GM23338 (cell line): Measurements from ENCODE around the gene HIVEP1. TPM values are rescaled to one million over a fixed set of nuclear protein-coding genes. Genes with fewer than 3 reads are reported as not detected.

ENCODE experiments used
- ATAC-seq: fragments of 200-7000 bp; cut with Tn5 transposase; 3 replicates; pipeline ENCODE4 v1.9.1; 2020
- DNase-seq: peaks from one replicate; pipeline ENCODE4 v3.0.0-alpha.2; 2015; ENCODE audit warnings: low spot score
- H2AFZ ChIP-seq: fragments of 200-600 bp; sonication (generic); 2 replicates; pipeline ENCODE4 v1.8.0; 2016; ENCODE audit warnings: antibody characterized with exemption, mild to moderate bottlenecking, moderate library complexity
- H3F3A ChIP-seq: fragments of 200-600 bp; sonication (generic); replicated peaks from 2 replicates; pipeline ENCODE4 v1.8.0; 2017; ENCODE audit warnings: antibody characterized with exemption, mixed run types, low read depth
- H3K27ac ChIP-seq: fragments of 200-600 bp; sonication (generic); 2 replicates; pipeline ENCODE4 v1.6.1; 2016; ENCODE audit warnings: low read depth
- H3K27me3 ChIP-seq: fragments of 200-600 bp; sonication (generic); 2 replicates; pipeline ENCODE4 v1.8.0; 2016; ENCODE audit warnings: mild to moderate bottlenecking, mixed run types, moderate library complexity; ENCODE audit not compliant: insufficient read depth
- H3K36me3 ChIP-seq: fragments of 200-600 bp; sonication (generic); 2 replicates; pipeline ENCODE4 v1.8.0; 2016; ENCODE audit warnings: mild to moderate bottlenecking; ENCODE audit not compliant: insufficient read depth
- H3K4me1 ChIP-seq: fragments of 200-600 bp; sonication (generic); 2 replicates; pipeline ENCODE4 v1.8.0; 2016; ENCODE audit warnings: mild to moderate bottlenecking, moderate library complexity; ENCODE audit not compliant: insufficient read depth
- H3K4me2 ChIP-seq: fragments of 200-600 bp; sonication (generic); 2 replicates; pipeline ENCODE4 v1.7.1; 2017; ENCODE audit warnings: mixed run types
- H3K4me3 ChIP-seq: fragments of 200-600 bp; sonication (generic); 2 replicates; pipeline ENCODE4 v1.6.1; 2016; ENCODE audit warnings: mixed run types
- H3K79me2 ChIP-seq: fragments of 200-600 bp; sonication (generic); replicated peaks from 2 replicates; pipeline ENCODE4 v1.8.0; 2017; ENCODE audit warnings: mild to moderate bottlenecking; ENCODE audit not compliant: insufficient read depth
- H3K9me2 ChIP-seq: fragments of 200-600 bp; sonication (generic); 2 replicates; pipeline ENCODE4 v1.8.0; 2017; ENCODE audit not compliant: insufficient read depth
- H4K20me1 ChIP-seq: fragments of 200-600 bp; sonication (generic); replicated peaks from 2 replicates; pipeline ENCODE4 v1.8.0; 2017; ENCODE audit warnings: mild to moderate bottlenecking; ENCODE audit not compliant: insufficient read depth
- H3K27ac Mint-ChIP-seq: 2 replicates; pipeline ENCODE4 v1.8.0; 2020; ENCODE audit warnings: inconsistent platforms, mild to moderate bottlenecking, moderate library complexity, mixed read lengths
- H3K27me3 Mint-ChIP-seq: 3 replicates; pipeline ENCODE4 v1.8.0; 2022; ENCODE audit warnings: low read depth, mild to moderate bottlenecking, moderate library complexity, mixed read lengths, inconsistent platforms; ENCODE audit not compliant: insufficient read depth, poor library complexity
- H3K36me3 Mint-ChIP-seq: 3 replicates; pipeline ENCODE4 v1.8.0; 2021; ENCODE audit warnings: low read depth, mild to moderate bottlenecking, inconsistent platforms, moderate library complexity, mixed read lengths
- H3K4me1 Mint-ChIP-seq: 3 replicates; pipeline ENCODE4 v1.8.0; 2020; ENCODE audit warnings: mild to moderate bottlenecking, inconsistent platforms, mixed read lengths
- H3K4me3 Mint-ChIP-seq: 3 replicates; pipeline ENCODE4 v1.8.0; 2021; ENCODE audit warnings: moderate library complexity, mild to moderate bottlenecking, inconsistent platforms, mixed read lengths
- H3K9me3 Mint-ChIP-seq: 3 replicates; pipeline ENCODE4 v1.8.0; 2020; ENCODE audit warnings: moderate library complexity, mild to moderate bottlenecking, inconsistent platforms, mixed read lengths
- CREB1 ChIP-seq: fragments of 250-450 bp; sonication (Bioruptor Pico); IDR thresholded peaks from 2 replicates; pipeline ENCODE4 v1.5.0; 2020; ENCODE audit warnings: low read depth, mild to moderate bottlenecking, moderate library complexity
- EZH2 ChIP-seq: fragments of 200-600 bp; sonication (generic); IDR thresholded peaks from one replicate; pipeline ENCODE4 v1.8.0; 2017; ENCODE audit warnings: antibody characterized with exemption, mild to moderate bottlenecking, low read depth; ENCODE audit not compliant: unreplicated experiment
- EZH2phosphoT487 ChIP-seq: fragments of 200-600 bp; sonication (generic); IDR thresholded peaks from one replicate; pipeline ENCODE4 v1.8.1; 2018; ENCODE audit warnings: antibody characterized with exemption; ENCODE audit not compliant: unreplicated experiment
- JUNB ChIP-seq: IDR thresholded peaks from one replicate; pipeline ENCODE4 v1.6.1; 2016; ENCODE audit warnings: antibody characterized with exemption; ENCODE audit not compliant: unreplicated experiment
- NANOG ChIP-seq: IDR thresholded peaks from 2 replicates; pipeline ENCODE4 v1.6.1; 2016; ENCODE audit warnings: antibody characterized with exemption, borderline replicate concordance
- STAT1 ChIP-seq: IDR thresholded peaks from one replicate; pipeline ENCODE4 v1.6.1; 2016; ENCODE audit warnings: antibody characterized with exemption; ENCODE audit not compliant: unreplicated experiment
- ZNF331 ChIP-seq: fragments of 250-450 bp; sonication (Bioruptor Pico); IDR thresholded peaks from 2 replicates; pipeline ENCODE4 v1.5.0; 2020; ENCODE audit warnings: low read depth, mild to moderate bottlenecking, moderate library complexity
- polyA plus RNA-seq: library from polyadenylated mRNA; unstranded; fragments of >200 nt; fragmentation: Nextera tagmentation; extraction: Ambion mirVana; gene quantifications from 2 replicates; pipeline ENCODE4 v1.2.1, GENCODE V29; 2016
- total RNA-seq: library from RNA; depleted of rRNA; stranded (reverse); fragments of >200 nt; shearing (Covaris generic); gene quantifications from 2 replicates; pipeline ENCODE4 v1.2.3, GENCODE V29; 2014
- TF ChIP-seq, protein P1 (sequence below): fragments of 250-450 bp; sonication (Bioruptor Pico); IDR thresholded peaks from 2 replicates; pipeline ENCODE4 v1.5.0; 2020; ENCODE audit warnings: mild to moderate bottlenecking, moderate library complexity
- TF ChIP-seq, protein P2 (sequence below), 2 experiments: fragments of 200-600 bp in 1 of 2; sonication (generic) in 1 of 2; conservative IDR thresholded peaks; 2 replicates each; pipeline versions ENCODE4 v1.5.1 to v1.6.1; 2016 to 2017; ENCODE audit warnings: antibody characterized with exemption in 2 of 2, low read depth in 2 of 2, mild to moderate bottlenecking in 2 of 2, moderate library complexity in 1 of 2

HIVEP1 gene
- total and polyA plus RNA-seq, 2 experiments from 2014 or later: 10.1 to 21.7 TPM

DNA sequence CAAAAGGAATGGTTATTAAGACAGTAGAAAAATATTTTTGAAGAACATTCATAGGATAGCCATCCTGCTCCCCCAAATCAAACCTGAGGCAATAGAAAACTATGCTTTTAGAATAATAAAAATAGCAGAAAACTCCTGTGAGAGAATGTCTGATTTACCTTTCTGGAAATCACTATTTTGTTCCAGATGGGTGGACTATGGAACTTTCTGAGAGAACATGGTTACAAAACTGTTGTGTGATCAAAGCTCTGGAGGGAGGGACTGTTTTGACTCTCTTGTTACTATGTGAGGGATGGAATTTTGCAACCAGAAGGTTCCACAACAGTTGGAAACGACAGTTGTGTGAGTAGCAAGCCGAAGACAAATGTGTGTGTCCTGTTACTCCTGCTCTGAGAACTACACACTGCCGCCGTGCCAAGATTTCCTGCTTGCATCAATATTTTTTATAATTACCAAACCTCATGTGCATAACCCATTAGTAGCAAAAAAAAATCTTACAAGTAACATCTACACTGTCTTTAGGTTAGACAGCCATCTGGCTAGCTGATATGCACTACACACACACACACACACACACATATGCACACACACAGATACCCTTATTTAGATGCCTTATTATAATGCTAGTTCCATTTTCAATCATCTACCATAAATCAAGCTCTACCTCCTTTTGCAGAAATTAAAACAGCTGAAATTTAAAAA is 11.0 kb upstream of the HIVEP1 start:
- Histone ChIP-seq H4K20me1 (no peaks in the 10 kb centered on the region), H2AFZ (no peak overlapping the region), H3K79me2 (no peaks in the 10 kb centered on the region), H3K4me2 (no peak overlapping the region), H3F3A (no peaks in the 10 kb centered on the region), H3K27ac (no peak overlapping the region), H3K4me3 (no peak overlapping the region), H3K36me3 (no peaks in the 10 kb centered on the region), H3K4me1 (no peaks in the 10 kb centered on the region), H3K9me2 (no peaks in the 10 kb centered on the region), H3K27me3 (no peaks in the 10 kb centered on the region)
- no peak for ATAC-seq
- Mint-ChIP-seq H3K27me3 (peaks cover 1% of the 10 kb centered on the region), H3K27ac (no peak overlapping the region), H3K4me1 (peaks cover 14% of the 10 kb centered on the region), H3K4me3 (no peak overlapping the region), H3K36me3 (no peaks in the 10 kb centered on the region), H3K9me3 (no peaks in the 10 kb centered on the region)
- DNase-seq: no peak
- TF ChIP-seq, protein P1, sequence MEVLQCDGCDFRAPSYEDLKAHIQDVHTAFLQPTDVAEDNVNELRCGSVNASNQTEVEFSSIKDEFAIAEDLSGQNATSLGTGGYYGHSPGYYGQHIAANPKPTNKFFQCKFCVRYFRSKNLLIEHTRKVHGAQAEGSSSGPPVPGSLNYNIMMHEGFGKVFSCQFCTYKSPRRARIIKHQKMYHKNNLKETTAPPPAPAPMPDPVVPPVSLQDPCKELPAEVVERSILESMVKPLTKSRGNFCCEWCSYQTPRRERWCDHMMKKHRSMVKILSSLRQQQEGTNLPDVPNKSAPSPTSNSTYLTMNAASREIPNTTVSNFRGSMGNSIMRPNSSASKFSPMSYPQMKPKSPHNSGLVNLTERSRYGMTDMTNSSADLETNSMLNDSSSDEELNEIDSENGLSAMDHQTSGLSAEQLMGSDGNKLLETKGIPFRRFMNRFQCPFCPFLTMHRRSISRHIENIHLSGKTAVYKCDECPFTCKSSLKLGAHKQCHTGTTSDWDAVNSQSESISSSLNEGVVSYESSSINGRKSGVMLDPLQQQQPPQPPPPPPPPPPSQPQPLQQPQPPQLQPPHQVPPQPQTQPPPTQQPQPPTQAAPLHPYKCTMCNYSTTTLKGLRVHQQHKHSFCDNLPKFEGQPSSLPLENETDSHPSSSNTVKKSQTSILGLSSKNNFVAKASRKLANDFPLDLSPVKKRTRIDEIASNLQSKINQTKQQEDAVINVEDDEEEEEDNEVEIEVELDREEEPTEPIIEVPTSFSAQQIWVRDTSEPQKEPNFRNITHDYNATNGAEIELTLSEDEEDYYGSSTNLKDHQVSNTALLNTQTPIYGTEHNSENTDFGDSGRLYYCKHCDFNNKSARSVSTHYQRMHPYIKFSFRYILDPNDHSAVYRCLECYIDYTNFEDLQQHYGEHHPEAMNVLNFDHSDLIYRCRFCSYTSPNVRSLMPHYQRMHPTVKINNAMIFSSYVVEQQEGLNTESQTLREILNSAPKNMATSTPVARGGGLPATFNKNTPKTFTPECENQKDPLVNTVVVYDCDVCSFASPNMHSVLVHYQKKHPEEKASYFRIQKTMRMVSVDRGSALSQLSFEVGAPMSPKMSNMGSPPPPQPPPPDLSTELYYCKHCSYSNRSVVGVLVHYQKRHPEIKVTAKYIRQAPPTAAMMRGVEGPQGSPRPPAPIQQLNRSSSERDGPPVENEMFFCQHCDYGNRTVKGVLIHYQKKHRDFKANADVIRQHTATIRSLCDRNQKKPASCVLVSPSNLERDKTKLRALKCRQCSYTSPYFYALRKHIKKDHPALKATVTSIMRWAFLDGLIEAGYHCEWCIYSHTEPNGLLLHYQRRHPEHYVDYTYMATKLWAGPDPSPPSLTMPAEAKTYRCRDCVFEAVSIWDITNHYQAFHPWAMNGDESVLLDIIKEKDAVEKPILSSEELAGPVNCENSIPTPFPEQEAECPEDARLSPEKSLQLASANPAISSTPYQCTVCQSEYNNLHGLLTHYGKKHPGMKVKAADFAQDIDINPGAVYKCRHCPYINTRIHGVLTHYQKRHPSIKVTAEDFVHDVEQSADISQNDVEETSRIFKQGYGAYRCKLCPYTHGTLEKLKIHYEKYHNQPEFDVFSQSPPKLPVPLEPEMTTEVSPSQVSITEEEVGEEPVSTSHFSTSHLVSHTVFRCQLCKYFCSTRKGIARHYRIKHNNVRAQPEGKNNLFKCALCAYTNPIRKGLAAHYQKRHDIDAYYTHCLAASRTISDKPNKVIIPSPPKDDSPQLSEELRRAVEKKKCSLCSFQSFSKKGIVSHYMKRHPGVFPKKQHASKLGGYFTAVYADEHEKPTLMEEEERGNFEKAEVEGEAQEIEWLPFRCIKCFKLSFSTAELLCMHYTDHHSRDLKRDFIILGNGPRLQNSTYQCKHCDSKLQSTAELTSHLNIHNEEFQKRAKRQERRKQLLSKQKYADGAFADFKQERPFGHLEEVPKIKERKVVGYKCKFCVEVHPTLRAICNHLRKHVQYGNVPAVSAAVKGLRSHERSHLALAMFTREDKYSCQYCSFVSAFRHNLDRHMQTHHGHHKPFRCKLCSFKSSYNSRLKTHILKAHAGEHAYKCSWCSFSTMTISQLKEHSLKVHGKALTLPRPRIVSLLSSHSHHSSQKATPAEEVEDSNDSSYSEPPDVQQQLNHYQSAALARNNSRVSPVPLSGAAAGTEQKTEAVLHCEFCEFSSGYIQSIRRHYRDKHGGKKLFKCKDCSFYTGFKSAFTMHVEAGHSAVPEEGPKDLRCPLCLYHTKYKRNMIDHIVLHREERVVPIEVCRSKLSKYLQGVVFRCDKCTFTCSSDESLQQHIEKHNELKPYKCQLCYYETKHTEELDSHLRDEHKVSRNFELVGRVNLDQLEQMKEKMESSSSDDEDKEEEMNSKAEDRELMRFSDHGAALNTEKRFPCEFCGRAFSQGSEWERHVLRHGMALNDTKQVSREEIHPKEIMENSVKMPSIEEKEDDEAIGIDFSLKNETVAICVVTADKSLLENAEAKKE (CRISPR knock-in tag): no peak
- TF ChIP-seq ZNF331 (CRISPR knock-in tag) (no peak), JUNB (no peak), EZH2 (no peak), CREB1 (CRISPR knock-in tag) (no peak), STAT1 (no peak), EZH2phosphoT487 (no peak), NANOG (no peak)
- TF ChIP-seq, protein P2, sequence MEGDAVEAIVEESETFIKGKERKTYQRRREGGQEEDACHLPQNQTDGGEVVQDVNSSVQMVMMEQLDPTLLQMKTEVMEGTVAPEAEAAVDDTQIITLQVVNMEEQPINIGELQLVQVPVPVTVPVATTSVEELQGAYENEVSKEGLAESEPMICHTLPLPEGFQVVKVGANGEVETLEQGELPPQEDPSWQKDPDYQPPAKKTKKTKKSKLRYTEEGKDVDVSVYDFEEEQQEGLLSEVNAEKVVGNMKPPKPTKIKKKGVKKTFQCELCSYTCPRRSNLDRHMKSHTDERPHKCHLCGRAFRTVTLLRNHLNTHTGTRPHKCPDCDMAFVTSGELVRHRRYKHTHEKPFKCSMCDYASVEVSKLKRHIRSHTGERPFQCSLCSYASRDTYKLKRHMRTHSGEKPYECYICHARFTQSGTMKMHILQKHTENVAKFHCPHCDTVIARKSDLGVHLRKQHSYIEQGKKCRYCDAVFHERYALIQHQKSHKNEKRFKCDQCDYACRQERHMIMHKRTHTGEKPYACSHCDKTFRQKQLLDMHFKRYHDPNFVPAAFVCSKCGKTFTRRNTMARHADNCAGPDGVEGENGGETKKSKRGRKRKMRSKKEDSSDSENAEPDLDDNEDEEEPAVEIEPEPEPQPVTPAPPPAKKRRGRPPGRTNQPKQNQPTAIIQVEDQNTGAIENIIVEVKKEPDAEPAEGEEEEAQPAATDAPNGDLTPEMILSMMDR (conservative IDR thresholded peaks at IDR 0.05; ENCODE audit: low read depth in 2 of 2): no peak
